Measurements from ENCODE around the gene PLEKHJ1. TPM values are rescaled to one million over a fixed set of nuclear protein-coding genes. Genes with fewer than 3 reads are reported as not detected.
"Not testable (repeated sequence)": the region's sequence is repeated elsewhere in the genome, so short reads cannot be mapped to it uniquely, and the experiment has no call there.

Gene PLEKHJ1, protein sequence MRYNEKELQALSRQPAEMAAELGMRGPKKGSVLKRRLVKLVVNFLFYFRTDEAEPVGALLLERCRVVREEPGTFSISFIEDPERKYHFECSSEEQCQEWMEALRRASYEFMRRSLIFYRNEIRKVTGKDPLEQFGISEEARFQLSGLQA
- total RNA-seq (10 to 100 TPM; 24.9 to 37.7 TPM), polyA plus RNA-seq (10 to 100 TPM; 50.9 to 56.2 TPM)
- long read RNA-seq, donor 1, transcript PLEKHJ1-206 (5 exons, 1,311 nt): minor isoform, 11 of 105 reads
- long read RNA-seq, donor 1, transcript PLEKHJ1-201 (6 exons, 1,206 nt): major isoform, 78 of 105 reads
- long read RNA-seq, donor 1, partial matches to known transcripts: 3 of 105 reads
- long read RNA-seq, donor 1, other reads (novel, unspliced or antisense): 7 of 105 reads
- long read RNA-seq, donor 2, transcript PLEKHJ1-201 (6 exons, 1,206 nt): major isoform, 15 of 23 reads
- long read RNA-seq, donor 2, partial matches to known transcripts: 0 of 23 reads
- long read RNA-seq, donor 2, other reads (novel, unspliced or antisense): 4 of 23 reads

GRCh38 chr19:2236314-2237050, at the start of gene PLEKHJ1, which contains the start of gene SF3A2:
Gene PLEKHJ1, minus strand, starts transcription at chr19:2236329. Its CDS starts 81 bp downstream, at chr19:2236248.
Gene SF3A2, plus strand, starts transcription at chr19:2236824. Its CDS starts 6,595 bp downstream, at chr19:2243419.
- peak within 1 kb of the TSS; percentile 36 to 93 for H3K27ac ChIP-seq (ENCODE audit: low read depth in 1 of 2, low read length in 2 of 2)
- peak within 1 kb of the TSS; percentile 85 to 94 for H3K4me3 ChIP-seq (ENCODE audit: low read length in 2 of 2)
- H3K9me3 ChIP-seq (ENCODE audit: control insufficient read depth, low read length): no peaks in the 10 kb centered on the region
- no peaks in the 10 kb centered on the region for H3K36me3 ChIP-seq (ENCODE audit: control insufficient read depth in 1 of 2, insufficient read depth in 2 of 2, low read length in 1 of 2)
- H3K27me3 ChIP-seq (ENCODE audit: control insufficient read depth in 1 of 2, insufficient read depth in 2 of 2, low read length in 1 of 2): no peaks in the 10 kb centered on the region
- DNase-seq: peak; percentile 98 to 99
- H3K4me1 ChIP-seq (ENCODE audit: control insufficient read depth in 1 of 2, insufficient read depth in 2 of 2, low read length in 2 of 2): peaks cover 0 to 5% of the 10 kb centered on the region in 2 donors
- ATAC-seq (ENCODE audit: low FRiP score): peak; percentile 96
- 0% methylated on average over 73 to 80 of the region's 80 CpGs for WGBS, 2 donors
- intact Hi-C loops (cut with DNase I): loop anchor here (2.0 to 5.0 kb wide), 5 partner anchors 36 to 156 kb away; no protein-coding TSS in a partner anchor

DNA sequence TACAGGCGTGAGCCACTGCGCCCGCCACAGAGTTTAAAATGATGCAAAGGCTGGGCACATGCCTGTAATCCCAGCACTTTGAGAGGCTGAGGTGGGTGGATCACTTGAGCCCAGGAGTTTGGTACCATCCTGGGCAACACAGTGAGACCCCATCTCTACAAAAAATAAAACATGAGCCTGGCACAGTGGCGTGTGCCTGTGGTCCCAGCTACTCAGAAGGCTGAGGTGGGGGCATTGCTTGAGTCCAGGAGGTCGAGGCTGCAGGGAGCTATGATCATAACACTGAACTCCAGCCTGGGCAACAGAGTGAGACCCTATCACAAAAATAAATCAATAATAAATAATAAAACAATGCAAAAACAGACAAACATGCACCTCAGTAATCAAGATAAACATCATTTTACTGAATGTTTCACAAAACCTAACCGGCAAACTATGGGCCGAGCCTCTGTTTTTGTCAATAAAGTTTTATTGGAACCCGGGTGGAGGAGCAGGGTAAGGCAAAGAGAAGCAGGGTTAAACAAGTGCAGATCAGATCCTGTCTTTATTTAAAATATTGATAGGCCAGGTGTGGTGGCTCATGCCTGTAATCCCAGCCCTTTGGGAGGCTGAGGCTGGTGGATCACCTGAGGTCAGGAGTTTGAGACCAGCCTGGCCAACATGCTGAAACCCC, 47.8 kb upstream of the PLEKHJ1 start:
- no peak for DNase-seq
- Histone ChIP-seq H3K36me3 (ENCODE audit: control insufficient read depth in 1 of 2, insufficient read depth in 2 of 2, low read length in 1 of 2) (no peaks in the 10 kb centered on the region), H3K27me3 (ENCODE audit: control insufficient read depth in 1 of 2, insufficient read depth in 2 of 2, low read length in 1 of 2) (no peaks in the 10 kb centered on the region), H3K27ac (ENCODE audit: low read depth in 1 of 2, low read length in 2 of 2) (no peak overlapping the region), H3K4me1 (ENCODE audit: control insufficient read depth in 1 of 2, insufficient read depth in 2 of 2, low read length in 2 of 2) (no peaks in the 10 kb centered on the region), H3K4me3 (ENCODE audit: low read length in 2 of 2) (no peak overlapping the region), H3K9me3 (ENCODE audit: control insufficient read depth, low read length) (no peaks in the 10 kb centered on the region)
- intact Hi-C loops (cut with DNase I): no loop called here
- 95 to 97% methylated on average over 8 of the region's 8 CpGs for WGBS, 2 donors
- ATAC-seq (ENCODE audit: low FRiP score): no peak

- ATAC-seq (ENCODE audit: low FRiP score) (no peak), DNase-seq (no peak)
- WGBS, 2 donors: 80 to 86% methylated on average over 11 of the region's 11 CpGs
- H3K9me3 ChIP-seq (ENCODE audit: control insufficient read depth, low read length): no peaks in the 10 kb centered on the region
- H3K27ac ChIP-seq (ENCODE audit: low read depth in 1 of 2, low read length in 2 of 2): no peak overlapping the region
- H3K4me3 ChIP-seq (ENCODE audit: low read length in 2 of 2): no peak overlapping the region
- H3K27me3 ChIP-seq (ENCODE audit: control insufficient read depth in 1 of 2, insufficient read depth in 2 of 2, low read length in 1 of 2): no peaks in the 10 kb centered on the region
- H3K36me3 ChIP-seq (ENCODE audit: control insufficient read depth in 1 of 2, insufficient read depth in 2 of 2, low read length in 1 of 2): no peaks in the 10 kb centered on the region
- H3K4me1 ChIP-seq (ENCODE audit: control insufficient read depth in 1 of 2, insufficient read depth in 2 of 2, low read length in 2 of 2): no peaks in the 10 kb centered on the region
- intact Hi-C loops (cut with DNase I): no loop called here
Observed at GRCh38 chr19:2282862-2283237, 46.7 kb upstream of the PLEKHJ1 start.

- WGBS, 2 donors: 21 to 30% methylated on average over 38 to 41 of the region's 41 CpGs
- no peaks in the 10 kb centered on the region for H3K4me1 ChIP-seq (ENCODE audit: control insufficient read depth in 1 of 2, insufficient read depth in 2 of 2, low read length in 2 of 2)
- no peaks in the 10 kb centered on the region for H3K27me3 ChIP-seq (ENCODE audit: control insufficient read depth in 1 of 2, insufficient read depth in 2 of 2, low read length in 1 of 2)
- DNase-seq (peak; percentile 89 to 90), ATAC-seq (ENCODE audit: low FRiP score) (peak; percentile 56)
- no peak within 1 kb of the TSS for H3K4me3 ChIP-seq (ENCODE audit: low read length in 2 of 2)
- H3K9me3 ChIP-seq (ENCODE audit: control insufficient read depth, low read length): no peaks in the 10 kb centered on the region
- no peaks in the 10 kb centered on the region for H3K36me3 ChIP-seq (ENCODE audit: control insufficient read depth in 1 of 2, insufficient read depth in 2 of 2, low read length in 1 of 2)
- H3K27ac ChIP-seq (ENCODE audit: low read depth in 1 of 2, low read length in 2 of 2): no peak within 1 kb of the TSS
- intact Hi-C loops (cut with DNase I): no loop called here
Observed at GRCh38 chr19:2282062-2282861, 46.1 kb upstream of the PLEKHJ1 start, which contains the start of gene PEAK3. Gene PEAK3, minus strand, starts transcription at chr19:2282175. Its CDS starts 1,244 bp downstream, at chr19:2280931.

DNA sequence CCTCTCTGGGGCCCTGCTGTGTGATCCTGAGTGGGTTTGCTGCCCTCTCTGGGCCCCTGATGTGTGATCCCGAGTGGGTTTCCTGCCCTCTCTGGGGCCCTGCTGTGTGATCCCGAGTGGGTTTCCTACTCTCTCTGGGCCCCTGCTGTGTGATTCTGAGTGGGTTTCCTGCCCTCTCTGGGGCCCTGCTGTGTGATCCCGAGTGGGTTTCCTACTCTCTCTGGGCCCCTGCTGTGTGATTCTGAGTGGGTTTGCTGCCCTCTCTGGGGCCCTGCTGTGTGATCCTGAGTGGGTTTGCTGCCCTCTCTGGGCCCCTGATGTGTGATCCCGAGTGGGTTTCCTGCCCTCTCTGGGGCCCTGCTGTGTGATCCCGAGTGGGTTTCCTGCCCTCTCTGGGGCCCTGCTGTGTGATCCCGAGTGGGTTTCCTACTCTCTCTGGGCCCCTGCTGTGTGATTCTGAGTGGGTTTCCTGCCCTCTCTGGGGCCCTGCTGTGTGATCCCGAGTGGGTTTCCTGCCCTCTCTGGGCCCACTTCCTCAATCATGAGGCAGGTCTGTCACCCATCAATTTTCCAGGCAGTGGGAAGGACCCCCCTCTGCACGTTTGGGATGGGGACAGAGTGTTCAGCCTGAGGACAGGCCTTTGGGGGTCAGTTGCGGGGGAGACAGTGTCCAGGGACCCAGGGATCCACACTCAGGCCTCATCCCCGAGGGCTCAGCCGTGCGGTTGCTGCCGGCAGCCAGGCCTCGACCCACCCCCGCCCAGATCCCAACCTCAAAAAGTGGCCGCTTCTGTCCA, 45.3 kb upstream of the PLEKHJ1 start:
- ATAC-seq (ENCODE audit: low FRiP score): peak; percentile 31
- intact Hi-C loops (cut with DNase I); H3K4me3 ChIP-seq (ENCODE audit: low read length in 2 of 2); H3K9me3 ChIP-seq (ENCODE audit: control insufficient read depth, low read length); DNase-seq; H3K36me3 ChIP-seq (ENCODE audit: control insufficient read depth in 1 of 2, insufficient read depth in 2 of 2, low read length in 1 of 2); H3K4me1 ChIP-seq (ENCODE audit: control insufficient read depth in 1 of 2, insufficient read depth in 2 of 2, low read length in 2 of 2); H3K27ac ChIP-seq (ENCODE audit: low read depth in 1 of 2, low read length in 2 of 2); H3K27me3 ChIP-seq (ENCODE audit: control insufficient read depth in 1 of 2, insufficient read depth in 2 of 2, low read length in 1 of 2): not testable (repeated sequence)
- 35 to 36% methylated on average over 15 to 16 of the region's 16 CpGs for WGBS, 2 donors

DNA sequence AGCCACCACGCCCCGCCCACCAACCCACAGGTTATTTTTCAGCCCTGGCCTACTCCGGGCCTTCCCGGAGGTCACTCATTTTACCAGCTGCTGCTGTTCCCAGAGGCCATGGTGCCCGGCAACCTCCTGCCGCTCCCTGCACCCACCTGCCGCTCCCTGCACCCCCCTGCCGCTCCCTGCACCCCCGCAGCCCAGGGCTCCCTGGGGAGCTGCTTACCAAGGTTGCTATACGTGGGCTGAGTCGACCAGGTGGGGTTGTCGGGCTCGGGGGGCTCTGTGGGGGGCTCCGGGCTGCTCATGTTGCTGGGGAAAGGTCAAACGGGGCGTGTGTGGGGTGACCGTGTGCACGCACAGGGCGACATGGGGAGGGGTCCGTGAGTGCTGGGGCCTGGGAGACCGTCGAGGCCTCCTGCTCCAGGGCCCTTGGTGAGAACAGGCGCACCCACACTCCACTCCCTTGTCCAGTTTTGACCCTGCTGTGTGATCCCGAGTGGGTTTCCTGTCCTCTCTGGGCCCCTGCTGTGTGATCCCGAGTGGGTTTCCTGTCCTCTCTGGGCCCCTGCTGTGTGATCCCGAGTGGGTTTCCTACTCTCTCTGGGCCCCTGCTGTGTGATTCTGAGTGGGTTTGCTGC, 44.6 kb upstream of the PLEKHJ1 start:
- Histone ChIP-seq H3K4me1 (ENCODE audit: control insufficient read depth in 1 of 2, insufficient read depth in 2 of 2, low read length in 2 of 2) (no peaks in the 10 kb centered on the region), H3K27me3 (ENCODE audit: control insufficient read depth in 1 of 2, insufficient read depth in 2 of 2, low read length in 1 of 2) (no peaks in the 10 kb centered on the region), H3K27ac (ENCODE audit: low read depth in 1 of 2, low read length in 2 of 2) (no peak overlapping the region), H3K4me3 (ENCODE audit: low read length in 2 of 2) (no peak overlapping the region), H3K9me3 (ENCODE audit: control insufficient read depth, low read length) (no peaks in the 10 kb centered on the region), H3K36me3 (ENCODE audit: control insufficient read depth in 1 of 2, insufficient read depth in 2 of 2, low read length in 1 of 2) (no peaks in the 10 kb centered on the region)
- 77% methylated on average over 26 of the region's 26 CpGs for WGBS, 2 donors
- DNase-seq (no peak), ATAC-seq (ENCODE audit: low FRiP score) (no peak)
- intact Hi-C loops (cut with DNase I): no loop called here

DNA sequence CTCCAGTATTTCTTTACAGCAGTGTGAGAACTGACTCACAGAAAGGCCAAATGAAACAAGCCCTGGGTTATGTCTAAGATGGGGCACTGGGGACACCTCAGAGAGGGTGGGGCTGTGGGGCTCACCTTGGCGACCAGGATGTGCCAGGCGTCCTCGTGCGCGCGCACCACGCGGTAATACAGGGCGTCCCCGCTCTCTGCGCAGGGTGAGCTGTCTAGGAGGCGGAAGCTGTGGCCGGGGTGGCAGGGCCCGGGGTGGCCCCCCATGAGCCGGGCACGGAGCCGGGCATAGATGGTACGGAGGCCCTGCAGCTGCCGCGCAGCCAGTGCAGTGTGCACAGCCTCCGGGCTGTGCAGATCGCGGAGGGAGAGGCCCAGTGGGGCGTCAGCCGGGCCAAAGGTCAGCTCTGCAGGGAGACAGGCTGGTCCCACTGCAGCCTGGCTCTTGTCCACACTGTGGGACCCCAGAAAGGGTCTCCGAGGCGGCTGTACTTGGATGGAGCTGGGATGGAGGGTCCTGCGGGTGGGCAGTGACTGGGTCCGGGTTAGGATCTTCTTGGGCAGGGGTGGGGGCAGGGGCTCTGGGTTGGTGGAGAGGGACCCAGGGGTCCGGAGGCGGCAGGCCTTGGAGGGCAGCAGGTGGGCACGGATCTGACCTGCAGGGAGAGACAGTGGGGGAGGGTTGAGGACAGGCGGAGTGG, 42.5 kb upstream of the PLEKHJ1 start:
- DNase-seq (no peak), ATAC-seq (ENCODE audit: low FRiP score) (no peak)
- Histone ChIP-seq H3K9me3 (ENCODE audit: control insufficient read depth, low read length) (no peaks in the 10 kb centered on the region), H3K4me1 (ENCODE audit: control insufficient read depth in 1 of 2, insufficient read depth in 2 of 2, low read length in 2 of 2) (no peaks in the 10 kb centered on the region), H3K4me3 (ENCODE audit: low read length in 2 of 2) (no peak overlapping the region), H3K36me3 (ENCODE audit: control insufficient read depth in 1 of 2, insufficient read depth in 2 of 2, low read length in 1 of 2) (no peaks in the 10 kb centered on the region), H3K27ac (ENCODE audit: low read depth in 1 of 2, low read length in 2 of 2) (no peak overlapping the region), H3K27me3 (ENCODE audit: control insufficient read depth in 1 of 2, insufficient read depth in 2 of 2, low read length in 1 of 2) (no peaks in the 10 kb centered on the region)
- whole genome bisulfite sequencing, 2 donors: 86 to 87% methylated on average over 33 of the region's 33 CpGs
- intact Hi-C loops (cut with DNase I): no loop called here
